Measurements from ENCODE around the gene KCNK18. TPM values are rescaled to one million over a fixed set of nuclear protein-coding genes. Genes with fewer than 3 reads are reported as not detected.

The KCNK18 gene
- total RNA-seq, 1 donor from 2014 or later: not detected

DNA sequence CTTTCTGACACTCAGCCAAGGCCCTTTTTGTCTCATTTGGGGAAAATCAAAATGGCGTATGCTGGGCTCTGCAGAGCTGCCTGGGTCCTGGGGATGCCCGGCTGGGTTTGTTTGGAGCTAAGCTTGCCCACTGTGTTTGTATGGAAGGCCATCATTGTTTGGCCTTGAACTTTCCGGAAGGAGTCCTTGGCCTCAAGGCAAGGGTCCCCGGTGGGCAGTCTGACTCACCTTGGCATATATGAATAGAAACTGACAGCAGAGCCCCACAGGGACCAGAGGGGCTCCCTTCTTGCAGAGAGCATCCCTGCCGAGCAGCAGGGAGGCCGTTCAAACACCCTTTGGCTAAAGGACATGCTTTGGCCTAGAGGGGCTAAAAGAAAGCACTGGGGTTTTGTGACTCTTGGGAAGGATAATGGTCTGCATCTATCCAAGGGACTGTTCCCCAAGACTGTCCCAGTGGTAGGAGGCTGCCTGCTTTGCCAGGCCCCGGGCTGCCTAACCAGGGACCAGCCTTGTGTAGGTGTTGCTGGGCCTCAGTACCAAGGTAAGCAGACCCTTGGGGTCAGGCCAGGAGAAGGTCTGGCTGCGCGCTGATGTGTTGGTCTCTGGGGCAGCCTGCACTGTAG, 58.7 kb downstream of the KCNK18 start:
- no peak overlapping the region for H2AFZ ChIP-seq (ENCODE audit: low read depth, low read length)
- no peak overlapping the region for H3K27ac ChIP-seq (ENCODE audit: low read depth, low read length)
- Mint-ChIP-seq H3K4me3 (ENCODE audit: unreplicated experiment) (no peak overlapping the region), H3K9me3 (ENCODE audit: unreplicated experiment) (no peaks in the 10 kb centered on the region), H3K4me1 (ENCODE audit: low read depth, unreplicated experiment) (peaks cover 1% of the 10 kb centered on the region), H3K27me3 (ENCODE audit: low read depth, unreplicated experiment) (peaks cover 18% of the 10 kb centered on the region), H3K27ac (ENCODE audit: unreplicated experiment) (no peak overlapping the region), H3K36me3 (ENCODE audit: low read depth, unreplicated experiment) (no peaks in the 10 kb centered on the region)
- no peaks in the 10 kb centered on the region for H3K79me2 ChIP-seq (ENCODE audit: insufficient read depth, low read length)
- peaks cover 10% of the 10 kb centered on the region for H3K27me3 ChIP-seq (ENCODE audit: insufficient read depth, low read length)
- H3K4me1 ChIP-seq (ENCODE audit: insufficient read depth, low read length): no peaks in the 10 kb centered on the region
- FAIRE-seq (no peak), DNase-seq (ENCODE audit: low read depth) (no peak)
- H3K4me2 ChIP-seq (ENCODE audit: low read length): no peak overlapping the region
- H3K9ac ChIP-seq (ENCODE audit: low read length): no peak overlapping the region
- H3K36me3 ChIP-seq (ENCODE audit: insufficient read depth, low read length): no peaks in the 10 kb centered on the region
- H3K9me3 ChIP-seq (ENCODE audit: insufficient read depth, low read depth, low read length): no peaks in the 10 kb centered on the region
- TF ChIP-seq EZH2 (IDR thresholded peaks at IDR 0.05; ENCODE audit: insufficient read depth, low read length) (no peak), CTCF (IDR thresholded peaks at IDR 0.05; ENCODE audit: insufficient read depth, low read depth, low read length) (no peak)
- H4K20me1 ChIP-seq (ENCODE audit: insufficient read depth, low read length): no peaks in the 10 kb centered on the region
- no peak overlapping the region for H3K4me3 ChIP-seq (ENCODE audit: insufficient read depth, low read depth, low read length)

DNA sequence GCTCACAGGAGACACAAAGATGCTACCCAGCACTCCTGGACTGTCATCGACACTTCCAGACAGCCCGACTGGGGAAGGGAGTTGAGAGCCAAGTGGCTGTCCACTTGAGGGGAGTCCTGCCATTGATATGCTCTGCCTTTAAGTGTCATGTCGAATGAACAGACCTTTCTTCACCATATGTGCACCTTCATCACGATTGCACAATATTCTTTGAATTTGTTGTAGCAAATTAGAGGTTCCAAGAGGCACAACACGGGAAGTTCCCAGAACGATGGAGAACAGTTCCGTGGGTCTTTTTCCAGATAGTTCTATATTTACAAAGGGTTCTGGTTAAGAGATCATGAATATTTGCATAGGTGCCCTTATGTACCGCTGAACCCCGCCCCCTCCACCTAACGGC, 59.6 kb downstream of the KCNK18 start:
- no peak for TF ChIP-seq EZH2 (IDR thresholded peaks at IDR 0.05; ENCODE audit: insufficient read depth, low read length)
- no peak for TF ChIP-seq CTCF (IDR thresholded peaks at IDR 0.05; ENCODE audit: insufficient read depth, low read depth, low read length)
- H3K79me2 ChIP-seq (ENCODE audit: insufficient read depth, low read length): no peaks in the 10 kb centered on the region
- no peaks in the 10 kb centered on the region for H3K4me1 ChIP-seq (ENCODE audit: insufficient read depth, low read length)
- H3K36me3 ChIP-seq (ENCODE audit: insufficient read depth, low read length): no peaks in the 10 kb centered on the region
- DNase-seq (ENCODE audit: low read depth) (no peak), FAIRE-seq (no peak)
- H3K9ac ChIP-seq (ENCODE audit: low read length): no peak overlapping the region
- H3K27ac ChIP-seq (ENCODE audit: low read depth, low read length): no peak overlapping the region
- Mint-ChIP-seq H3K27me3 (ENCODE audit: low read depth, unreplicated experiment) (peaks cover 13% of the 10 kb centered on the region), H3K36me3 (ENCODE audit: low read depth, unreplicated experiment) (no peaks in the 10 kb centered on the region), H3K9me3 (ENCODE audit: unreplicated experiment) (no peaks in the 10 kb centered on the region), H3K27ac (ENCODE audit: unreplicated experiment) (no peak overlapping the region), H3K4me3 (ENCODE audit: unreplicated experiment) (no peak overlapping the region), H3K4me1 (ENCODE audit: low read depth, unreplicated experiment) (peaks cover 2% of the 10 kb centered on the region)
- H3K27me3 ChIP-seq (ENCODE audit: insufficient read depth, low read length): peaks cover 10% of the 10 kb centered on the region
- H3K9me3 ChIP-seq (ENCODE audit: insufficient read depth, low read depth, low read length): no peaks in the 10 kb centered on the region
- no peak overlapping the region for H3K4me3 ChIP-seq (ENCODE audit: insufficient read depth, low read depth, low read length)
- no peaks in the 10 kb centered on the region for H4K20me1 ChIP-seq (ENCODE audit: insufficient read depth, low read length)
- H3K4me2 ChIP-seq (ENCODE audit: low read length): no peak overlapping the region
- H2AFZ ChIP-seq (ENCODE audit: low read depth, low read length): no peak overlapping the region

GRCh38 chr10:117257721-117258120, 60.4 kb downstream of the KCNK18 start:
- Mint-ChIP-seq H3K27me3 (ENCODE audit: low read depth, unreplicated experiment) (peaks cover 15% of the 10 kb centered on the region), H3K9me3 (ENCODE audit: unreplicated experiment) (no peaks in the 10 kb centered on the region), H3K4me3 (ENCODE audit: unreplicated experiment) (no peak overlapping the region), H3K27ac (ENCODE audit: unreplicated experiment) (no peak overlapping the region), H3K4me1 (ENCODE audit: low read depth, unreplicated experiment) (peaks cover 3% of the 10 kb centered on the region), H3K36me3 (ENCODE audit: low read depth, unreplicated experiment) (no peaks in the 10 kb centered on the region)
- Histone ChIP-seq H3K9me3 (ENCODE audit: insufficient read depth, low read depth, low read length) (no peaks in the 10 kb centered on the region), H3K4me1 (ENCODE audit: insufficient read depth, low read length) (no peaks in the 10 kb centered on the region), H3K9ac (ENCODE audit: low read length) (no peak overlapping the region), H3K4me3 (ENCODE audit: insufficient read depth, low read depth, low read length) (no peak overlapping the region), H3K36me3 (ENCODE audit: insufficient read depth, low read length) (no peaks in the 10 kb centered on the region), H3K27me3 (ENCODE audit: insufficient read depth, low read length) (peaks cover 10% of the 10 kb centered on the region), H4K20me1 (ENCODE audit: insufficient read depth, low read length) (no peaks in the 10 kb centered on the region), H3K27ac (ENCODE audit: low read depth, low read length) (no peak overlapping the region), H3K79me2 (ENCODE audit: insufficient read depth, low read length) (no peaks in the 10 kb centered on the region), H3K4me2 (ENCODE audit: low read length) (no peak overlapping the region), H2AFZ (ENCODE audit: low read depth, low read length) (no peak overlapping the region)
- DNase-seq (ENCODE audit: low read depth) (no peak), FAIRE-seq (no peak)
- TF ChIP-seq CTCF (IDR thresholded peaks at IDR 0.05; ENCODE audit: insufficient read depth, low read depth, low read length) (no peak), EZH2 (IDR thresholded peaks at IDR 0.05; ENCODE audit: insufficient read depth, low read length) (no peak)

Data from astrocyte (in vitro differentiated cells and primary cell).